Ovary (tissue), 9 donors: Measurements from ENCODE around the gene OGFOD3. TPM values are rescaled to one million over a fixed set of nuclear protein-coding genes. Genes with fewer than 3 reads are reported as not detected.

Experiments
- DNase-seq, 5 donors: peaks; one replicate each; pipeline ENCODE4 v3.0.0-alpha.2; 2019 to 2020
- H3K27ac ChIP-seq, 2 donors: fragments of 200-600 bp; one replicate each; pipeline versions ENCODE4 v1.5.1 to v1.8.0; 2019 to 2022
- H3K27me3 ChIP-seq: fragments of 200-600 bp; one replicate; pipeline ENCODE4 v1.8.0; 2022
- H3K36me3 ChIP-seq: fragments of 200-600 bp; sonication (generic); one replicate; pipeline ENCODE4 v1.5.1; 2019
- H3K4me1 ChIP-seq: one replicate; pipeline ENCODE4 v1.8.1; 2013; ENCODE audit warnings: mild to moderate bottlenecking, moderate library complexity; ENCODE audit not compliant: insufficient read depth
- H3K4me3 ChIP-seq: fragments of 200-600 bp; sonication (generic); one replicate; pipeline ENCODE4 v1.5.1; 2017
- H3K9me3 ChIP-seq, 2 donors: fragments of 200-600 bp in 1 of 2; sonication (generic) in 1 of 2; one replicate each; pipeline versions ENCODE4 v1.5.1 to v1.8.1; 2013 to 2019; ENCODE audit warnings: mild to moderate bottlenecking in 1 of 2, moderate library complexity in 1 of 2
- EP300 ChIP-seq: sonication (generic); formaldehyde crosslinking; IDR thresholded peaks from one replicate; pipeline ENCODE4 v1.6.1; 2017; ENCODE audit warnings: antibody characterized with exemption
- POLR2A ChIP-seq: fragments of 450-650 bp; IDR thresholded peaks from one replicate; pipeline ENCODE4 v1.6.1; 2017; ENCODE audit warnings: antibody characterized with exemption, mild to moderate bottlenecking, moderate library complexity
- WGBS, 3 donors: extraction: QIAGEN DNeasy Blood & Tissue Kit in 1 of 3; methylation state at CpG; one replicate each; pipeline versions ENCODE4 v1.1.5 to v1.1.7; 2013 to 2017; 5-methylcytosine and 5-hydroxymethylcytosine counted together
- intact Hi-C, 4 donors: fragments of 100-400 bp; cut with DNase I; formaldehyde crosslinking; loops; one replicate each; pipeline versions ENCODE4 v1.11.0 to v1.15.1; 2022 to 2023
- polyA plus RNA-seq, 2 donors: library from polyadenylated mRNA; stranded (reverse); fragments of 200-250 nt in 1 of 2; fragments of 350-450 nt in 1 of 2; fragmentation: Illumina TruSeq in 1 of 2; extraction: RNeasy Lipid Tissue Mini Kit (QIAGEN cat#74804) in 1 of 2; gene quantifications; one replicate each; pipeline ENCODE4 v1.2.3, GENCODE V29; 2013 to 2014
- total RNA-seq, 7 donors: library from RNA; depleted of rRNA in 2 of 7; stranded (reverse); fragments of >200 nt in 2 of 7; fragmentation: NEBNext Ultra II Directional in 3 of 7; extraction: Animal tissue kit (Norgen Biotek cat#: 25700) in 3 of 7; gene quantifications; one replicate each; pipeline versions ENCODE4 v1.1.0 to v1.2.4, GENCODE V29; 2016 to 2023
- TF ChIP-seq, protein P1 (sequence below), 3 donors: fragments of 450-650 bp in 2 of 3; fragments of 200-600 bp in 1 of 3; IDR thresholded peaks; one replicate each; pipeline versions ENCODE4 v1.5.1 to v1.8.0; 2016 to 2022; ENCODE audit warnings: antibody characterized with exemption in 3 of 3, mild to moderate bottlenecking in 1 of 3
- donor health status: DM: no; HTN: no; CAD: no; lungs with moderate emphysema.
- donor health status: DM: no; HTN: no; CAD: no.
- donor health status: Bipolar disorder and iron deficiency.
- donor health status: DM: yes; HTN: yes; CAD: no.
- donor health status: DM: no; HTN: no; CAD: no.
- donor health status: DM: yes; HTN: yes; CAD: no.

The OGFOD3 gene
- total and polyA plus RNA-seq, 9 donors = 14.4 to 37.8 (median 29.4) TPM

- TF ChIP-seq, protein P1, sequence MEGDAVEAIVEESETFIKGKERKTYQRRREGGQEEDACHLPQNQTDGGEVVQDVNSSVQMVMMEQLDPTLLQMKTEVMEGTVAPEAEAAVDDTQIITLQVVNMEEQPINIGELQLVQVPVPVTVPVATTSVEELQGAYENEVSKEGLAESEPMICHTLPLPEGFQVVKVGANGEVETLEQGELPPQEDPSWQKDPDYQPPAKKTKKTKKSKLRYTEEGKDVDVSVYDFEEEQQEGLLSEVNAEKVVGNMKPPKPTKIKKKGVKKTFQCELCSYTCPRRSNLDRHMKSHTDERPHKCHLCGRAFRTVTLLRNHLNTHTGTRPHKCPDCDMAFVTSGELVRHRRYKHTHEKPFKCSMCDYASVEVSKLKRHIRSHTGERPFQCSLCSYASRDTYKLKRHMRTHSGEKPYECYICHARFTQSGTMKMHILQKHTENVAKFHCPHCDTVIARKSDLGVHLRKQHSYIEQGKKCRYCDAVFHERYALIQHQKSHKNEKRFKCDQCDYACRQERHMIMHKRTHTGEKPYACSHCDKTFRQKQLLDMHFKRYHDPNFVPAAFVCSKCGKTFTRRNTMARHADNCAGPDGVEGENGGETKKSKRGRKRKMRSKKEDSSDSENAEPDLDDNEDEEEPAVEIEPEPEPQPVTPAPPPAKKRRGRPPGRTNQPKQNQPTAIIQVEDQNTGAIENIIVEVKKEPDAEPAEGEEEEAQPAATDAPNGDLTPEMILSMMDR (IDR thresholded peaks at IDR 0.05) = no peak
- intact Hi-C loops = no loop called here
- H3K9me3 ChIP-seq = no peaks in the 10 kb centered on the region
- no peaks in the 10 kb centered on the region for H3K36me3 ChIP-seq
- H3K4me3 ChIP-seq = no peak overlapping the region
- DNase-seq = no peak
- no peaks in the 10 kb centered on the region for H3K27me3 ChIP-seq
- no peaks in the 10 kb centered on the region for H3K4me1 ChIP-seq
- 88 to 89% (median 89%) methylated on average over 13 of the region's 13 CpGs for WGBS, 3 donors
- no peak overlapping the region for H3K27ac ChIP-seq
These were observed 11.1 kb downstream of the OGFOD3 start for GRCh38 chr17:82407255-82407654.

DNA sequence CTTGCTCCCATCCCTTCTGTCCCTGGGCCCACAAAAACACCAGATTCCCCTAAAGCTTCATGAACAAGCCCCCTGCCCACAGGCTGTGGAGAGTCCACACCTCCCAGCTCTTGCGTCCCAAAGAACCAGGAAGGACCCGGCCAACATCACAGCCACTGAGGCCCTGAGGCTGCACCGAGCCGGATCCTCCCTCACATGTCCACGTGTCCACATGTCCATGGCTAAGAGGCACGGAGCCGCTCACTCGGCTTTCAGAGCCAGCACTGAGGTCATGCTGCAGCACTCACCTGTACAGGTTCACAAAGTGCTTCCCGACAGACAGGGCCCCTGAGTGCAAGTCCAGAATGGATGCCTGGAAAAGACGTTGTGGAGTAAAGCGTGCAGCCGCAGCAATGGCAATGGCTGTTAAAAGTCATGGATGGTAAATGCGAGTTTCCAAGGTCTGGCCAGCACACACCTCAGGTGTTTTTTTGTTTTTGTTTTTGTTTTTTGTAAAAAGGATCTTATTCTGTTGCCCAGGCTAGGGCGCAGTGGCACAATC is 12.2 kb downstream of the OGFOD3 start:
- H3K9me3 ChIP-seq = no peaks in the 10 kb centered on the region
- intact Hi-C loops = no loop called here
- H3K27ac ChIP-seq = no peak overlapping the region
- H3K36me3 ChIP-seq = no peaks in the 10 kb centered on the region
- no peak for DNase-seq
- no peaks in the 10 kb centered on the region for H3K4me1 ChIP-seq
- H3K27me3 ChIP-seq = no peaks in the 10 kb centered on the region
- H3K4me3 ChIP-seq = no peak overlapping the region
- TF ChIP-seq EP300 (no peak), POLR2A (no peak)
- TF ChIP-seq, protein P1 (IDR thresholded peaks at IDR 0.05) = no peak
- 87 to 92% (median 88%) methylated on average over 14 of the region's 14 CpGs for WGBS, 3 donors

DNA sequence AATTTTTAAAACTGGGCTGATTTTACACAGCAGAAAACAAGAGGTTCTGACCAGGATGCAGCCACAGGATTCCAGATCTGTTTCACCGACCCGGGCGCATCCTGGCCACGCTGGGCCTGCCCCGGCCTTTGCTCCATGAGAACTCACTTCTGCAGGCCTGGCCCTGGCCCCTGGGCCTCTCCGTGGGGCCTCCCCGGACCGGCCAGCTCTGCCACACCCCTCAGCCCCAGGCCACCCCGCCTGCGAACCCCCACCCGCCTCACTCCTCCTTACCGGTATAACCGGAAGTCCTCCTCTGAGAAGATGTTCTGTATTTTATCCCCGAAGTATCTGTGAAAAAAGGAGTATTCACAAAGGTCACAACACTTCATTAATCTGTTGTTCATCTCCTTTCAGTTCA is 13.3 kb downstream of the OGFOD3 start:
- TF ChIP-seq, protein P1 (IDR thresholded peaks at IDR 0.05) = no peak
- TF ChIP-seq EP300 (no peak), POLR2A (no peak)
- Histone ChIP-seq H3K4me3 (no peak overlapping the region), H3K4me1 (no peaks in the 10 kb centered on the region), H3K27me3 (no peaks in the 10 kb centered on the region), H3K36me3 (no peaks in the 10 kb centered on the region), H3K27ac (no peak overlapping the region), H3K9me3 (no peaks in the 10 kb centered on the region)
- no peak for DNase-seq
- 90 to 93% (median 90%) methylated on average over 14 of the region's 14 CpGs for WGBS, 3 donors
- intact Hi-C loops = no loop called here

GRCh38 chr17:82403662-82404660 is 14.4 kb downstream of the OGFOD3 start:
- Histone ChIP-seq H3K9me3 (no peaks in the 10 kb centered on the region), H3K4me1 (no peaks in the 10 kb centered on the region), H3K27ac (no peak overlapping the region), H3K4me3 (no peak overlapping the region), H3K27me3 (no peaks in the 10 kb centered on the region), H3K36me3 (no peaks in the 10 kb centered on the region)
- DNase-seq = no peak
- WGBS, 3 donors = 92 to 94% (median 94%) methylated on average over 67 of the region's 67 CpGs
- intact Hi-C loops = loop anchor here in 1 of 4 donors (1.0 kb wide), 1 partner anchor 21 kb away; no protein-coding TSS in a partner anchor
- TF ChIP-seq EP300 = no peak
- TF ChIP-seq, protein P1 (IDR thresholded peaks at IDR 0.05) = no peak
- TF ChIP-seq POLR2A = no peak
